GM12891 (cell line): ENCODE data around the gene OPRD1.
"Not testable (repeated sequence)": the region's sequence is repeated elsewhere in the genome, so short reads cannot be mapped to it uniquely, and the experiment has no call there.

Experiments
- DNase-seq: peaks from one replicate; pipeline ENCODE4 v3.0.0; 2011; ENCODE audit warnings: low spot score; ENCODE audit not compliant: insufficient read length
- FAIRE-seq: peaks from 2 replicates; lab custom pipeline; 2011; peaks lifted over from hg19 to GRCh38; lab: Jason Lieb, UNC
- PAX5 ChIP-seq: IDR thresholded peaks from 2 replicates; pipeline ENCODE4 v1.6.1; 2011; ENCODE audit warnings: low read length, moderate library complexity, mild to moderate bottlenecking; ENCODE audit not compliant: insufficient read depth, severe bottlenecking
- POLR2A ChIP-seq: IDR thresholded peaks from 2 replicates; pipeline ENCODE4 v1.6.1; 2011; ENCODE audit warnings: low read depth, low read length, control low read depth
- POLR2AphosphoS5 ChIP-seq: IDR thresholded peaks from 2 replicates; pipeline ENCODE4 v1.6.1; 2011; ENCODE audit warnings: low read depth, low read length, control low read depth
- POU2F2 ChIP-seq: IDR thresholded peaks from 2 replicates; pipeline ENCODE4 v1.6.1; 2011; ENCODE audit warnings: low read depth, mild to moderate bottlenecking, control low read depth, low read length, moderate library complexity
- SPI1 ChIP-seq: IDR thresholded peaks from 2 replicates; pipeline ENCODE4 v1.6.1; 2011; ENCODE audit warnings: low read depth, low read length, control low read depth
- TAF1 ChIP-seq: IDR thresholded peaks from 2 replicates; pipeline ENCODE4 v1.6.1; 2011; ENCODE audit warnings: low read depth, low read length, control low read depth

Gene OPRD1

DNA sequence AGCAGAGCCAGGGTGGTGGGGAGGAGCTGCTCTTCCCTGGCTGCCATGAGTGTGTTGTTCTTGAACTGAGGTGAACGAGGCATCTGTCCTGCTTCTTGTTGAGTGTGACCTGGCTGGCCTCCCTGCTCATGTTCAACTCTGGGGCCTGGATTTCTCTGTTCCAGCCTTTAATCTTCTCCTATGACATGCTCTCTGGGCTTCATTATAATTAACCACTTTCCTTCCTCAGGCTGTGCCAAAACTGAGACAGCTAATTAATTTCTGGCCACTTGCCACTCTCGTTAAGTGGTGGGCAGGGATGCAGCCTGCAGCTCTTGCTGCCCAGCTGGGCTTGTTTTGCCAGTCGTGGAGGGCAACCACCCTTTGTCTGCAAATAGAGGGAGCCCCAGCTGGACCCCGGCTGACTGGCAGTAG, 23.3 kb downstream of the OPRD1 start:
- FAIRE-seq (no peak), DNase-seq (no peak)
- TF ChIP-seq TAF1, result no peak
- no peak for TF ChIP-seq PAX5
- TF ChIP-seq SPI1, result no peak
- no peak for TF ChIP-seq POLR2A
- TF ChIP-seq POU2F2, result no peak
- no peak for TF ChIP-seq POLR2AphosphoS5

DNA sequence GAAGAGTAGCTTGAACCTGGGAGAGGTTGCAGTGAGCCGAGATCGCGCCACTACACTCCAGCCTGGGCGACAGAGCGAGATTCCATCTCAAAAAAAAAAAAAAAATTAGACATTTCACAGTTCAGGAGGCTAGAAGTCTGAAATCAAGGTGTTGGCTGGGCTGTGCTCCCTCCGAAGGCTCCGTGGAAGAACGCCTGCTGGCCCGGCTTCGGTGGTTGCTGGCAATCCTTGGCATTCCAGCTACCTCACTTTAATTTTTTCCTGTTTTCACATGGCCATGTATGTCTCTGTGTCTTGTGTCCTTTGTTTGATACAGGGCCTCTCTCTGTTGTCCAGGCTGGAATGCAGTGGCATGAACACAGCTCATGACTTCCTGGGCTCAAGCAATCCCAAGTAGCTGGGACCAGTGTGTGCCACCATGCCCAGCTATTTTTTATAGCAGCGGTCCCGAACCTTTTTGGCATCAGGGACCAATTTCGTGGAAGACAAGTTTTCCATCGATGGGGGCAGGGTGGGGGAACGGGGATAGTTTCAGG, 24.5 kb downstream of the OPRD1 start:
- no peak for FAIRE-seq
- no peak for TF ChIP-seq SPI1
- no peak for TF ChIP-seq POLR2AphosphoS5
- TF ChIP-seq PAX5, result no peak
- no peak for TF ChIP-seq POU2F2
- no peak for TF ChIP-seq TAF1
- DNase-seq, result no peak

DNA sequence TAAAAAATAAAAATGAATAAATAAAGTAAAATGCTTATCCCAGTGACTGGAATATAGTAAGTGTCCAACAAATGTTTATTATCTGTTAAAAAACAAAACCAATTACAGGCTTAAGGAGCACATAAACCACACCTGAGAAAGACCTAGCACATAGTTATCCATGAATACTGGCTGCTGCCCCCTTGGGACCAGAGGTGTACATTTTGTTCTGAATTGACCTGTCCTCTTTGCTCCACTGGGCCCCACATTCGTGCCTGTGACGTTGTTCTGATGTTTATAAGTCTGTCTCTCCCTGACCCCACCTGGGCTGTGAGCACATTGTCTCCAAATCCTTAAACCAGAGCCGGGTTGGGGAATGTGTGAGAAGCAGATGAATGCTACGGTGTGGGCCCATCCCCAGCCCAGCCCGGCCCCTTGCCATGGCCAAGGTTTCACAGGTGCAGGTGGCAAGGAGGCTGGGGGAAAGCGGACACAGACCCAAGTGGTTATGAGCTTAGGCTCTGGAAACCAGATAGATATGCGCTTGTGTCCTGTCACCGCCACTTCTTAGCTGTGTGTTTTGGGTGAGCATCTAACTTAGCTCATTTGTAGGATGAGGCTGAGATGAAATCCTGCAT, 29.1 kb downstream of the OPRD1 start:
- no peak for DNase-seq
- no peak for TF ChIP-seq TAF1
- no peak for TF ChIP-seq SPI1
- no peak for FAIRE-seq

DNA sequence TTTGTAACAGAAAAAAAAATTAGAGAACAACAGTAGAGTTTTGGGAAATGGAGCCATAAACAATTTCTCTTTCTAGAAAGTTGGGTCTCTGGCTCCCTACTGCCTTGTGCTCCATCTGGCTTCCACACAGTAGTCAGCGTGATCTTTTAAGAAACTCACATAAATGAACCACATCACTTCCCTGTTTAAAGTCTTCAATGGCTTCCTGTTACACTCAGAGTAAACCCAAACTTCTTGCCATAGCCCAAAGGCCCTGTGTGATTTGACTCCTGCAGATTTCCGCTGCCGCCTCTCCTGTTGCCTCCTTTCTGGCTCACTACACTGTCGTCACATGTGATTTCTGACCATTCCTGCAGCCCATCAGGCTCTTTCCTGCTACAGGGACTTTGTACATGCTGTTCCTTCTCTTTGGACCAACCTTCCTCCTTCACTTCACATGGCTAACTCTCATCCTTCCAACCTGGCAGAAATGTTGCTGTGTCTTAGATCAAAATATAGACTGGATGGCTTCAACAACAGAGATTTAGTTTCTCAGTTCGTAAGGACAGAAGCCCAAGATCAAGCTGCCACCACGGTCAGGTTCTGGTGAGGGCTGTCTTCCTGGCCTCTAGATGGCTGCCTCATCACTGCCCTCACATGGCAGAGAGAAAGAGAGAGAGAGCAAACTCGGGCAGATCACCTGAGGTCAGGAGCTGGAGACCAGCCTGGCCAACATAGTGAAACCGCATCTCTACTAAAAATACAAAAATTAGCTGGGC, 34.0 kb downstream of the OPRD1 start:
- TF ChIP-seq SPI1 (0 out of 2 replicates have a peak, but pooled peaks have one; percentile 6), POLR2A (no peak)
- DNase-seq, result no peak
- FAIRE-seq, result no peak

DNA sequence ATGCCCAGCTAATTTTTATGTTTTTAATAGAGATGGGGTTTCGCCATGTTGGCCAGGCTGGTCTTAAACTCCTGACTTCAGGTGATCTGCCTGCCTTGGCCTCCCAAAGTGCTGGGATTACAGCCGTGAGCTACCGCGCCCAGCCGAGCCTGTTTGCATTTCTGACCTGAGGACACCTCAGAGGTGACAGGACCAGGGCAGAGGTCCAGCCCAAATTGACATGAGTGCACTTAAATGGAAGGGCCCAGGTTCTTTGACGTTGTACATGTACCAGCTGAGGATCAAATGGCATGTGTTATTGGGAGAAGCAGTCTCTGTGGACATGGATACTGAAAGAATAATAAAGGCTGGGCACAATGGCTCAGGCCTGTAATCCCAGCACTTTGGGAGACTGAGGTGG, 35.2 kb downstream of the OPRD1 start:
- not testable (repeated sequence) for FAIRE-seq, DNase-seq

DNA sequence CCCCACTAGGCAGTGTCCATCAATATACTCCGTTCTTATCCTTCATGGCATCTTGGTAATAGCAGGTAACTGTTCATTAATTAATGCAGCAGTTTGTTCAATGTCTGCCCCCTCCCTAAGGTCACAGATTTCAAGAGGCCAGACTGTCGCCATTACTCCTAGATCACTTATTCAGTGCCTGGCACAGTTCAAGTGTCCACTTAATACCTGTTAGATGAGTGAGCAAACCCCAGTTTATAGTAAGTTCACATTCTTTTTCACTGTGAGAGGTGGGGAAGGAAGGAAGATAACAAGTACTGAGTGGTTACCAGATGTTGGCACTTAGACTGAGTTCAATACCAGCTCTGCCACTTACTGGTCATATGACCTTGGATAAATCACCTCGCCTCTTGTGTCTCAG, 36.4 kb downstream of the OPRD1 start:
- DNase-seq (no peak), FAIRE-seq (no peak)
- TF ChIP-seq TAF1, result no peak
- no peak for TF ChIP-seq POLR2AphosphoS5
- no peak for TF ChIP-seq POLR2A
- TF ChIP-seq POU2F2, result no peak
- no peak for TF ChIP-seq PAX5
- TF ChIP-seq SPI1, result no peak

DNA sequence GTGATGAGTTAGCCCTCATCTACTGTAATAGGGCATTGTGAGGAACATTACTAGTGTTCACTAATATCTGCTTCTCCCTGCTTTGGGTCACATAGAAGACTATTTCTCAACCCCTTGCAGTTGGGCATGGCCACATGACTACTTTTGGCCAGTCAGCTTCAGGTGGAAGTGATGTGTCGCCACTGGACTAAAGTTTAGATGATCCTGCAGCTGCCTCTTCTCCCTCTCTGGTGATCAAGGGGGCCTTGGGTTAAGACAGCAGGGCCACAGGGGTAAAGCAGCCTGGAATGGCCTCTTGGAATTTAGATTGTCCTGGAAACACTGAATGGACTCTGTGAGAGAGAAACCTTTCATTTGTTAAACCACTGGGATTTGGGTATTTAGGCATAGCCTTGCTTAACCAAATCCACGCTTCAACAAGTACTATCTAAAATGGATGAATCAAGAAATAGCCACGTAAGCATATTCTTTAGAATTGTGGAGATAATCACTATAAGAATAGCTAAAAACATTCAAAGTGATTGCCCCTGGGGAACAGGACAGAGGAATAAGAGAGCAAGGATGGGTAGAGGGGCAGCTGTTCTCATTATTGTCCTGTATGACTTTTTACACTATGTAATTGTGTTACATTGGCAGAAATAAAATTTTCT, 41.2 kb downstream of the OPRD1 start:
- FAIRE-seq (no peak), DNase-seq (no peak)
- TF ChIP-seq PAX5 (no peak), POLR2AphosphoS5 (no peak), POU2F2 (no peak), POLR2A (no peak), SPI1 (no peak), TAF1 (no peak)

DNA sequence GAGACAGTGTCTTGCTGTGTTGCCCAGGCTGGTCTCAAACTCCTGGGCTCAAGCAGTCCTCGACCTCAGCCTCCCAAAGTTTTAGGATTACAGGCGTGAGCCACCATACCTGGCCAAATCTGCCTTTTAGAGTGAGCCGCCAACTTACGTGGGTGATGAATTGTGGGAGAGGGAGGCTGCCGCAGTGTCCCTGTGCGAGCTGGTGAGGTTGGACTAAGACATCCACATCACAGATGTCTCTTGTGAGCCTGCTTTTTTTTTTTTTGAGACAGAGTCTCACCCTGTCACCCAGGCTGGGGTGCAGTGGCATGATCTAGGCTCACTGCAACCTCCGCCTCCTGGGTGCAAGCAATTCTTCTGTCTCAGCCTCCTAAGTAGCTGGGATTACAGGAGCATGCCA, 42.4 kb downstream of the OPRD1 start:
- FAIRE-seq, DNase-seq: not testable (repeated sequence)

DNA sequence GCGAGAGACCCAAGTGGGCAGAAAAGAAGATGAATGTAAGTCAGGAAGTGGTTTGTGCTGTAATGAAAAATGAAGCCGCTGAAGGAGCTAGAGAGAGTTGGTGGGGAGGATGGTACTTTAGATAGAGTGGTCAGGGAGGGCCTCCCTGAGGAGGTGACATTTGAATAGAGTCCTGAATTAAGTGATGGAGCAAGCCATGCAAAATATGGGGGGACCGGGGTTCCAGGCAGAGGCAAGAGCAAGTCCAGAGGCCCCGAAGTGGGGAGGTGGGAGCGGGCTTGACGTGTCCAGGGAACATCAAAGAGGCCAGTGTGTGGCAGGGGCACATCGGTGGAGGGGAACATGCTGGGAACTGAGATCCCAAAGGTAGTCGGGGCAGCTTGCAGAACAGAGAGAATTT, 43.1 kb downstream of the OPRD1 start:
- DNase-seq (no peak), FAIRE-seq (no peak)
- TF ChIP-seq POLR2AphosphoS5 (no peak), PAX5 (no peak), TAF1 (no peak), POU2F2 (no peak), SPI1 (no peak), POLR2A (no peak)

DNA sequence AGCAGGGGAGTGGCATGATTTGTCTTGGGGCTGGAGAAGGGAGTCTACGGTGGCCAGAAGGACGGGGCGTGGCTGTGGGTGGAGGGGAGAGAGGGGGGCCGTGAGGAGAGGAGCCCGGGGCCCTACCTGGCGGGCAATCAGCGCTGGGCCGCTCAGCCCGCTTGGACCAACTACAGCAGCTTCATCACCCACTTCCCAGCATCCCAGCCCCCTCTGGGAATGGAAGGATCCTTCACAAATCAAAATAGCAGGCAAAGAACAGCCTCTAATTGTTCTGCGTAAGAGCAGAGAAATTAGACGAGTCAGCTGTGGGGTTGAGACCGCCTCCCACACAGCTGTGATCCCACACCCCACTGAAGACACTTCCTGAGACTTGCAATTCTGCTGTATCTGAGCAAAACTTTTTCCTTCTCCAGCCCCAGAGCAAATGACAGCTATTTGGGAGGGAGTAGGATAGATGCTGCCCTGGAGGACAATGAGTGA, 43.5 kb downstream of the OPRD1 start:
- no peak for TF ChIP-seq POU2F2
- TF ChIP-seq PAX5, result no peak
- TF ChIP-seq POLR2AphosphoS5, result no peak
- TF ChIP-seq POLR2A, result no peak
- TF ChIP-seq TAF1, result no peak
- TF ChIP-seq SPI1, result no peak
- no peak for DNase-seq
- no peak for FAIRE-seq
